Parathyroid adenoma (tissue), 2 donors: Measurements from ENCODE around the gene KCTD14.

Source experiments
- H2AFZ ChIP-seq: fragments of 300-600 bp; sonication (generic); one replicate; pipeline ENCODE4 v1.7.0; 2017; ENCODE audit warnings: antibody characterized with exemption, mild to moderate bottlenecking
- H3K27ac ChIP-seq: fragments of 300-600 bp; sonication (generic); one replicate; pipeline ENCODE4 v1.7.0; 2017
- H3K27me3 ChIP-seq: fragments of 300-600 bp; sonication (generic); one replicate; pipeline ENCODE4 v1.7.0; 2017; ENCODE audit warnings: low read length; ENCODE audit not compliant: control insufficient read depth, insufficient read depth
- H3K36me3 ChIP-seq: fragments of 300-600 bp; sonication (generic); one replicate; pipeline ENCODE4 v1.7.0; 2017; ENCODE audit warnings: low read length; ENCODE audit not compliant: control insufficient read depth, insufficient read depth
- H3K4me1 ChIP-seq: fragments of 300-600 bp; sonication (generic); one replicate; pipeline ENCODE4 v1.7.0; 2017; ENCODE audit warnings: control low read depth
- H3K4me2 ChIP-seq: fragments of 300-600 bp; sonication (generic); one replicate; pipeline ENCODE4 v1.7.0; 2017; ENCODE audit warnings: low read length
- H3K4me3 ChIP-seq: fragments of 300-600 bp; sonication (generic); one replicate; pipeline ENCODE4 v1.7.0; 2017; ENCODE audit warnings: low read depth, low read length
- H3K79me2 ChIP-seq: fragments of 300-600 bp; sonication (generic); one replicate; pipeline ENCODE4 v1.7.0; 2017; ENCODE audit warnings: control low read depth
- H3K9ac ChIP-seq: fragments of 300-600 bp; sonication (generic); one replicate; pipeline ENCODE4 v1.7.0; 2017; ENCODE audit warnings: mild to moderate bottlenecking
- H3K9me3 ChIP-seq: fragments of 300-600 bp; sonication (generic); one replicate; pipeline ENCODE4 v1.7.0; 2017; ENCODE audit warnings: low read length; ENCODE audit not compliant: control insufficient read depth
- TF ChIP-seq, protein P1 (sequence below): fragments of 300-600 bp; sonication (generic); IDR thresholded peaks from one replicate; pipeline ENCODE4 v1.7.0; 2017; ENCODE audit warnings: antibody characterized with exemption, mild to moderate bottlenecking
- donor health status: primary hyperparathyroidism.

Gene KCTD14

GRCh38 chr11:78038697-78039313 lies 15.7 kb upstream of the KCTD14 start:
- no peak overlapping the region for H3K9ac ChIP-seq
- TF ChIP-seq, protein P1, sequence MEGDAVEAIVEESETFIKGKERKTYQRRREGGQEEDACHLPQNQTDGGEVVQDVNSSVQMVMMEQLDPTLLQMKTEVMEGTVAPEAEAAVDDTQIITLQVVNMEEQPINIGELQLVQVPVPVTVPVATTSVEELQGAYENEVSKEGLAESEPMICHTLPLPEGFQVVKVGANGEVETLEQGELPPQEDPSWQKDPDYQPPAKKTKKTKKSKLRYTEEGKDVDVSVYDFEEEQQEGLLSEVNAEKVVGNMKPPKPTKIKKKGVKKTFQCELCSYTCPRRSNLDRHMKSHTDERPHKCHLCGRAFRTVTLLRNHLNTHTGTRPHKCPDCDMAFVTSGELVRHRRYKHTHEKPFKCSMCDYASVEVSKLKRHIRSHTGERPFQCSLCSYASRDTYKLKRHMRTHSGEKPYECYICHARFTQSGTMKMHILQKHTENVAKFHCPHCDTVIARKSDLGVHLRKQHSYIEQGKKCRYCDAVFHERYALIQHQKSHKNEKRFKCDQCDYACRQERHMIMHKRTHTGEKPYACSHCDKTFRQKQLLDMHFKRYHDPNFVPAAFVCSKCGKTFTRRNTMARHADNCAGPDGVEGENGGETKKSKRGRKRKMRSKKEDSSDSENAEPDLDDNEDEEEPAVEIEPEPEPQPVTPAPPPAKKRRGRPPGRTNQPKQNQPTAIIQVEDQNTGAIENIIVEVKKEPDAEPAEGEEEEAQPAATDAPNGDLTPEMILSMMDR = no peak
- H3K4me2 ChIP-seq = no peak overlapping the region
- peaks cover 10% of the 10 kb centered on the region for H3K4me1 ChIP-seq
- no peaks in the 10 kb centered on the region for H3K27me3 ChIP-seq
- H2AFZ ChIP-seq = no peak overlapping the region
- H3K4me3 ChIP-seq = no peak overlapping the region
- no peaks in the 10 kb centered on the region for H3K9me3 ChIP-seq
- H3K36me3 ChIP-seq = no peaks in the 10 kb centered on the region
- no peak overlapping the region for H3K27ac ChIP-seq
- no peaks in the 10 kb centered on the region for H3K79me2 ChIP-seq

- no peaks in the 10 kb centered on the region for H3K79me2 ChIP-seq
- no peaks in the 10 kb centered on the region for H3K36me3 ChIP-seq
- TF ChIP-seq, protein P1 = no peak
- no peaks in the 10 kb centered on the region for H3K27me3 ChIP-seq
- H3K9me3 ChIP-seq = no peaks in the 10 kb centered on the region
- peaks cover 10% of the 10 kb centered on the region for H3K4me1 ChIP-seq
- no peak overlapping the region for H3K9ac ChIP-seq
- H3K4me2 ChIP-seq = no peak overlapping the region
- H3K27ac ChIP-seq = no peak overlapping the region
- H2AFZ ChIP-seq = no peak overlapping the region
- H3K4me3 ChIP-seq = no peak overlapping the region
These were observed 14.9 kb upstream of the KCTD14 start for GRCh38 chr11:78037825-78038620.

- Histone ChIP-seq H3K27ac (no peak overlapping the region), H3K4me3 (no peak overlapping the region), H3K9me3 (no peaks in the 10 kb centered on the region), H3K4me1 (peaks cover 13% of the 10 kb centered on the region), H3K27me3 (no peaks in the 10 kb centered on the region), H3K36me3 (no peaks in the 10 kb centered on the region), H3K79me2 (no peaks in the 10 kb centered on the region), H2AFZ (no peak overlapping the region), H3K9ac (no peak overlapping the region), H3K4me2 (no peak overlapping the region)
- TF ChIP-seq, protein P1 = no peak
These were observed 14.0 kb upstream of the KCTD14 start for GRCh38 chr11:78037056-78037455.

GRCh38 chr11:78036313-78036712 lies 13.2 kb upstream of the KCTD14 start:
- Histone ChIP-seq H3K27ac (no peak overlapping the region), H3K27me3 (no peaks in the 10 kb centered on the region), H3K4me3 (no peak overlapping the region), H3K4me2 (no peak overlapping the region), H3K9me3 (no peaks in the 10 kb centered on the region), H3K79me2 (no peaks in the 10 kb centered on the region), H2AFZ (no peak overlapping the region), H3K4me1 (peaks cover 14% of the 10 kb centered on the region), H3K36me3 (no peaks in the 10 kb centered on the region), H3K9ac (no peak overlapping the region)
- TF ChIP-seq, protein P1 = no peak
